Activated CD4-positive, alpha-beta T cell treated with anti-CD3 and anti-CD28 coated beads, Interleukin-2, amount 10 ng/mL, durations not matched to agents 7 days and 5 days (primary cell): ENCODE results near the gene RBM19. TPM values are rescaled to one million over a fixed set of nuclear protein-coding genes. Genes with fewer than 3 reads are reported as not detected.

Experiments
- CTCF ChIA-PET: fragments of 350-600 bp; sonication (Branson Sonifier 250); formaldehyde crosslinking; loops from one replicate; lab custom pipeline; 2021; ENCODE audit warnings: antibody characterized with exemption; lab: Charles Lee
- POLR2A ChIA-PET: fragments of 350-600 bp; sonication (Branson Sonifier 250); formaldehyde crosslinking; loops from one replicate; lab custom pipeline; 2021; ENCODE audit warnings: antibody characterized with exemption; lab: Charles Lee
- DNase-seq: peaks from one replicate; pipeline ENCODE4 v3.0.0-alpha.2; 2020
- H3K27ac Mint-ChIP-seq: one replicate; pipeline ENCODE4 v1.8.0; 2021; ENCODE audit warnings: mild to moderate bottlenecking, moderate library complexity, mixed read lengths
- H3K27me3 Mint-ChIP-seq: one replicate; pipeline ENCODE4 v1.8.0; 2021; ENCODE audit warnings: mixed read lengths
- H3K36me3 Mint-ChIP-seq: one replicate; pipeline ENCODE4 v1.8.0; 2021; ENCODE audit warnings: low read depth, mixed read lengths
- H3K4me1 Mint-ChIP-seq: one replicate; pipeline ENCODE4 v1.8.0; 2021; ENCODE audit warnings: mixed read lengths
- H3K4me3 Mint-ChIP-seq: one replicate; pipeline ENCODE4 v1.8.0; 2021; ENCODE audit warnings: mild to moderate bottlenecking, moderate library complexity, mixed read lengths
- H3K9me3 Mint-ChIP-seq: one replicate; pipeline ENCODE4 v1.8.0; 2021; ENCODE audit warnings: mixed read lengths
- total RNA-seq, 2 experiments: library from RNA; stranded (reverse); gene quantifications; one replicate each; pipeline ENCODE4 v1.2.3, GENCODE V29; 2021

The RBM19 gene
- total RNA-seq, 2 experiments from 2014 or later, result 36.0 to 39.0 TPM

DNA sequence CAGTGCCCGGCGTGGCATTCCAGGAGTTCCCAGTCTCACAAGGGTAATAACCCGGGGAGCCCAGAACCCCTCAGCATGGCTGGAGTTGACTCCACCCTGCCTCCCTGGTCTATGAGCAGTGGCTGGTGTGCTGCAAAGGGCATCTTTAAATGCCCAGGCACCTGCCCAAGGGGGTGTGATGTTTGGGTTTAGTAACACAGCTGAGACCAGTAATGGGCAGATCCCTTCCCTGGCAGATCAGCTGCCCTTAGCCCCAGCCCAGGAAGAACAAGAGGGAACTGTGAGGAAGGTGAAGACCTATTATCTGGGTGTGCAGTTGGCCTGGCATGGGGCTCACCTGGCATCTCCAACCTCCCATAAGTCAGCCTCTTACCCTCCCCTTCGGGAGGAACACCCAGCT lies 35.9 kb downstream of the RBM19 start:
- H3K27ac Mint-ChIP-seq, result no peak overlapping the region
- peaks cover 21% of the 10 kb centered on the region for H3K4me1 Mint-ChIP-seq
- H3K4me3 Mint-ChIP-seq, result no peak overlapping the region
- CTCF ChIA-PET, result interaction anchor here (1.1 kb wide), 1 partner anchor 17 kb away, joined by 3 read pairs; no protein-coding TSS in a partner anchor
- DNase-seq, result no peak
- H3K36me3 Mint-ChIP-seq, result peaks cover 22% of the 10 kb centered on the region
- no peaks in the 10 kb centered on the region for H3K27me3 Mint-ChIP-seq
- H3K9me3 Mint-ChIP-seq, result no peaks in the 10 kb centered on the region
- POLR2A ChIA-PET, result interaction anchor here (0.6 kb wide), 1 partner anchor 1398 kb away, joined by 4 read pairs; no protein-coding TSS in a partner anchor

DNA sequence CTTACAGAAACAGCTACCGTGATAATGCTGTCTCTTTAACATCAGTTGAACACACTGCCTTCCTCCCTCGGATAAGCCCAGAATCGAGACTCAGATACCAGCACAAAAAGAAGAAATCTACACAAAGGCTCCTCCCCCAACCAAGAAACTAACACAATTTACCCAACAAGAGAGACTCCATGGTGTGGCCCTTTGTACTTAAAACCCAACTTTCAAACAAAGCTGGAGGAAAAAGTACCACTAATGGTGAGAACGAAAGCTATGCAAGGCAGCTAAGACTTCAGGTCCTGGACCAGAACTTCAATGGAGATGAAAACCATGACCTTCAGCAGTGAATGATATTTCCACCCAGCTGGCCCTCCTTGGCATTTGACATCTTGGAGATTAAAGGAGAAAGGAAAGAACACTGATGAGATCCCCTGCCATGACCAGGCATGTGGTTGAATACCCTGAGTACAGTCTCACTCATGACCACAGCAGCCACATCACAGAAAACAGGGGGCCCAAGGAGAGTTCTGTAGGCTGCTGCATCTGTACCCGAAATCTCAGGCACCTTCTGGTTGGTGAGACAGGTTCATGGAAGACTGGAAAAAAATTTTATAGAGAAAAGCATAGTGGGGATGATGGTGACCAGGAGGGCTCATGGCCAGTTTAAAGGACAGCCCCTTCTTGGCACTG lies 36.7 kb downstream of the RBM19 start:
- peaks cover 21% of the 10 kb centered on the region for H3K4me1 Mint-ChIP-seq
- POLR2A ChIA-PET, result interaction anchor here (0.5 kb wide), 1 partner anchor 468 kb away, joined by 3 read pairs; no protein-coding TSS in a partner anchor
- H3K9me3 Mint-ChIP-seq, result no peaks in the 10 kb centered on the region
- H3K4me3 Mint-ChIP-seq, result no peak overlapping the region
- H3K27ac Mint-ChIP-seq, result no peak overlapping the region
- no peaks in the 10 kb centered on the region for H3K27me3 Mint-ChIP-seq
- no peak for DNase-seq
- peaks cover 26% of the 10 kb centered on the region for H3K36me3 Mint-ChIP-seq
- CTCF ChIA-PET, result interaction anchor here (0.9 to 1.0 kb wide), 2 partner anchors 12 to 31 kb away, joined by 3 to 6 read pairs; no protein-coding TSS in a partner anchor

- no peak for DNase-seq
- Mint-ChIP-seq H3K4me3 (no peak overlapping the region), H3K9me3 (no peaks in the 10 kb centered on the region), H3K36me3 (peaks cover 31% of the 10 kb centered on the region), H3K27ac (peak overlapping the region; percentile 66), H3K4me1 (peaks cover 21% of the 10 kb centered on the region), H3K27me3 (no peaks in the 10 kb centered on the region)
- ChIA-PET POLR2A (interaction anchor here (0.7 kb wide), 1 partner anchor 590 kb away, joined by 3 read pairs; no protein-coding TSS in a partner anchor), CTCF (interaction anchor here (1.4 kb wide), 1 partner anchor 15 kb away, joined by 3 read pairs; no protein-coding TSS in a partner anchor)
These were observed 39.3 kb downstream of the RBM19 start for GRCh38 chr12:113926788-113927187.

- Mint-ChIP-seq H3K4me3 (no peak overlapping the region), H3K36me3 (peaks cover 28% of the 10 kb centered on the region)
- CTCF ChIA-PET, result interaction anchor here (1.2 kb wide), 1 partner anchor 15 kb away, joined by 4 read pairs; no protein-coding TSS in a partner anchor
These were observed 41.8 kb downstream of the RBM19 start for GRCh38 chr12:113924341-113924740.

GRCh38 chr12:113923251-113923650 lies 42.9 kb downstream of the RBM19 start:
- POLR2A ChIA-PET, result no interaction called here
- peaks cover 27% of the 10 kb centered on the region for H3K36me3 Mint-ChIP-seq
- no peaks in the 10 kb centered on the region for H3K9me3 Mint-ChIP-seq
- H3K27ac Mint-ChIP-seq, result no peak overlapping the region
- H3K27me3 Mint-ChIP-seq, result no peaks in the 10 kb centered on the region
- H3K4me3 Mint-ChIP-seq, result no peak overlapping the region
- peaks cover 9% of the 10 kb centered on the region for H3K4me1 Mint-ChIP-seq
- DNase-seq, result no peak
- CTCF ChIA-PET, result no interaction called here

More at GRCh38 chr12:113924341-113924740, 41.8 kb downstream of the RBM19 start:
- Mint-ChIP-seq H3K9me3 (no peaks in the 10 kb centered on the region), H3K27me3 (no peaks in the 10 kb centered on the region), H3K27ac (no peak overlapping the region), H3K4me1 (peaks cover 11% of the 10 kb centered on the region)
- no peak for DNase-seq
- POLR2A ChIA-PET, result no interaction called here

DNA sequence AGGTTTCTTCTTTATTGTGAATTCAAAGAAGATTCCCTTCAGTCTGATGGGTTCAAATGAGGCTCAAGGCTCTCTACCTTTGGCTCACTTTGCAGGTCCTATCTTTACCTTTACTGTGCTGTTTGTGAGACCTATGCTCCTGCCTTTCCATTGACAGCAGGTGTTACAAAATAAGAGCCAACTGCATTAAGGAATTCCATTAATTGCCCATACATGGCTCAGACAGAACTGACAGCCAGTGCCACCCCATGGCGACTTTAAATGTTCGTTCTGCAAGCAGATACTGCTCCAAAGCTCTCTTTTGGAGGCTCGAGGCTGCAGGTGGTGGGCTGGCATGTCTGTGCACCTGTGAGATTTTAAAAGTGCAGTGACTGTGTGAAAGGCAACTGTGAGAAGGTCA lies 44.7 kb downstream of the RBM19 start:
- H3K4me1 Mint-ChIP-seq, result peaks cover under 1% of the 10 kb centered on the region
- no peak overlapping the region for H3K27ac Mint-ChIP-seq
- DNase-seq, result no peak
- CTCF ChIA-PET, result no interaction called here
- H3K9me3 Mint-ChIP-seq, result no peaks in the 10 kb centered on the region
- no peaks in the 10 kb centered on the region for H3K27me3 Mint-ChIP-seq
- peaks cover 22% of the 10 kb centered on the region for H3K36me3 Mint-ChIP-seq
- POLR2A ChIA-PET, result no interaction called here
- no peak overlapping the region for H3K4me3 Mint-ChIP-seq

DNA sequence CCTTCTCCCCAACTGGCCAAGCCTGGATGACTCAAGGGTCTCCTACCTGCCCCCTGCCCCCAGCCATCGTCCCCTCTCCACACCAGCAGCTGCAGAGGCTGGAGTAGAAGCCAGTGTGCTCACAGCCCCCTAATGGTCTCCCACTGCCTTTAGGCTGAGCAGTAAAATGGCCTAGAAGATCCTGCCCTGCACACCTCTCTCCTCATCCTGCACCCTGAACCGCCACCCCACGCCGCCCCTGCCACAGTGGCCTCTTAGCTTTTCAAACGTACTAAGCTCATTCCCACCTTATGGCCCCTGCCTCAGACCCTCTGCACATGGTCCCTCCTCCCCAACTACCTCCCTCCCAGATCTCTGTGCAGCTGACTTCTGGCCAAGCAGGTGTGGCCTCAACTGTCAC lies 46.3 kb downstream of the RBM19 start:
- H3K4me3 Mint-ChIP-seq, result no peak overlapping the region
- POLR2A ChIA-PET, result no interaction called here
- peaks cover 10% of the 10 kb centered on the region for H3K36me3 Mint-ChIP-seq
- no peak for DNase-seq
- H3K27me3 Mint-ChIP-seq, result no peaks in the 10 kb centered on the region
- no peaks in the 10 kb centered on the region for H3K4me1 Mint-ChIP-seq
- CTCF ChIA-PET, result interaction anchor here (0.6 to 1.1 kb wide), 3 partner anchors 18 to 61 kb away, joined by 3 read pairs; partner anchors contain the start of gene RBM19
- no peak overlapping the region for H3K27ac Mint-ChIP-seq
- no peaks in the 10 kb centered on the region for H3K9me3 Mint-ChIP-seq

GRCh38 chr12:113918306-113918705 lies 47.8 kb downstream of the RBM19 start:
- ChIA-PET POLR2A (no interaction called here), CTCF (interaction anchor here (0.5 to 2.0 kb wide), 4 partner anchors 9 to 682 kb away, joined by 3 to 6 read pairs (median 4); no protein-coding TSS in a partner anchor)
- Mint-ChIP-seq H3K27ac (no peak overlapping the region), H3K36me3 (peaks cover 3% of the 10 kb centered on the region), H3K4me3 (no peak overlapping the region), H3K27me3 (no peaks in the 10 kb centered on the region), H3K9me3 (no peaks in the 10 kb centered on the region), H3K4me1 (no peaks in the 10 kb centered on the region)
- no peak for DNase-seq

- Mint-ChIP-seq H3K36me3 (peaks cover 3% of the 10 kb centered on the region), H3K27ac (no peak overlapping the region), H3K9me3 (no peaks in the 10 kb centered on the region), H3K4me3 (no peak overlapping the region), H3K27me3 (no peaks in the 10 kb centered on the region), H3K4me1 (no peaks in the 10 kb centered on the region)
- DNase-seq, result no peak
- ChIA-PET POLR2A (no interaction called here), CTCF (interaction anchor here (0.7 to 2.0 kb wide), 3 partner anchors 8 to 14 kb away, joined by 3 to 6 read pairs (median 4); no protein-coding TSS in a partner anchor)
These were observed 48.7 kb downstream of the RBM19 start for GRCh38 chr12:113917393-113917792.

- Mint-ChIP-seq H3K36me3 (peaks cover 3% of the 10 kb centered on the region), H3K27ac (no peak overlapping the region), H3K4me3 (no peak overlapping the region), H3K9me3 (no peaks in the 10 kb centered on the region), H3K4me1 (no peaks in the 10 kb centered on the region), H3K27me3 (no peaks in the 10 kb centered on the region)
- ChIA-PET CTCF (no interaction called here), POLR2A (no interaction called here)
- DNase-seq, result no peak
These were observed 51.3 kb downstream of the RBM19 start for GRCh38 chr12:113914806-113915205.

- Mint-ChIP-seq H3K27me3 (no peaks in the 10 kb centered on the region), H3K9me3 (no peaks in the 10 kb centered on the region), H3K4me3 (no peak overlapping the region), H3K4me1 (no peaks in the 10 kb centered on the region), H3K36me3 (peaks cover 3% of the 10 kb centered on the region), H3K27ac (no peak overlapping the region)
- ChIA-PET CTCF (no interaction called here), POLR2A (no interaction called here)
- DNase-seq, result no peak
These were observed 51.9 kb downstream of the RBM19 start for GRCh38 chr12:113914176-113914575.

DNA sequence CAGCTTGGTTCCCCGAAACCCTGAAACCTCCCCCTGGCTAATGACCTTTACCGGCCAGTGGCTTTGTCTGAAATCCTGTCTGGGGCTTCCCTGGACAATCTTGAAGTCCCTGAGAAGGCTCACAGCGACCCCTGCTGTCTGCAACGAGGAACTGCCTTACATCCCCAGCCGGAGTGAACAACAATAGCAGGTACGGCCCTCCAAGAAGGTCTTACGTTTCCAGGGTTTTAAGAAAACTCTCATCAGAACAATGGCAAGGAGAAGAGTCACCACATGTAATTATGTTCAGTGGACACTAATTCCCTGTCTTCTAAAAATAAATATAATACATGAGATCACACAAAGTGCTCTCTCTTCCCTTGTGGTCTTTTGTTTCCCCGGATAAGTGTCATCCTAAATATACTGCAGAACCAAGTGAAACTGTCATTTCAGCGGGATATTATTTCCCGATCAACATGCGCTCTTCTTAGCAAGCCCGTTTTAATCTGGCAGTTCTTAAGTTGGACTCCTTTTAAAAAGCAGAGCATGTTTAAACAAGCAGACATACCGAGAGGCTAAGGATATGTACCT lies 53.3 kb downstream of the RBM19 start:
- H3K4me1 Mint-ChIP-seq, result no peaks in the 10 kb centered on the region
- POLR2A ChIA-PET, result no interaction called here

More for the DNA sequence above, 53.3 kb downstream of the RBM19 start:
- H3K9me3 Mint-ChIP-seq, result no peaks in the 10 kb centered on the region
- CTCF ChIA-PET, result interaction anchor here (0.6 to 1.2 kb wide), 2 partner anchors 18 to 451 kb away, joined by 3 read pairs; no protein-coding TSS in a partner anchor
- H3K36me3 Mint-ChIP-seq, result peaks cover 3% of the 10 kb centered on the region
- DNase-seq, result peak; percentile 58
- H3K4me3 Mint-ChIP-seq, result no peak overlapping the region
- no peak overlapping the region for H3K27ac Mint-ChIP-seq
- H3K27me3 Mint-ChIP-seq, result no peaks in the 10 kb centered on the region
